ENCODE results near the gene IP6K3. TPM values are rescaled to one million over a fixed set of nuclear protein-coding genes. Genes with fewer than 3 reads are reported as not detected.

Gene IP6K3
- total RNA-seq, 1 donor from 2014 or later: 3.0 TPM

- H3K36me3 Mint-ChIP-seq (ENCODE audit: unreplicated experiment): peaks cover 27% of the 10 kb centered on the region
- no peak for DNase-seq (ENCODE audit: extremely low spot score, unreplicated experiment)
- H3K4me3 Mint-ChIP-seq (ENCODE audit: unreplicated experiment): no peak overlapping the region
- H3K27ac Mint-ChIP-seq (ENCODE audit: unreplicated experiment): no peak overlapping the region
- no peaks in the 10 kb centered on the region for H3K27me3 Mint-ChIP-seq (ENCODE audit: unreplicated experiment)
- TF ChIP-seq CTCF (IDR thresholded peaks at IDR 0.05): no peak
- peaks cover 29% of the 10 kb centered on the region for H3K4me1 Mint-ChIP-seq (ENCODE audit: unreplicated experiment)
- H3K9me3 Mint-ChIP-seq (ENCODE audit: unreplicated experiment): no peaks in the 10 kb centered on the region
Observed at GRCh38 chr6:33689148-33689494, 57.6 kb downstream of the IP6K3 start.

- H3K27ac Mint-ChIP-seq (ENCODE audit: unreplicated experiment): no peak overlapping the region
- no peak overlapping the region for H3K4me3 Mint-ChIP-seq (ENCODE audit: unreplicated experiment)
- TF ChIP-seq CTCF (IDR thresholded peaks at IDR 0.05): no peak
- no peak for DNase-seq (ENCODE audit: extremely low spot score, unreplicated experiment)
- H3K36me3 Mint-ChIP-seq (ENCODE audit: unreplicated experiment): peaks cover 27% of the 10 kb centered on the region
- H3K4me1 Mint-ChIP-seq (ENCODE audit: unreplicated experiment): peaks cover 27% of the 10 kb centered on the region
- H3K27me3 Mint-ChIP-seq (ENCODE audit: unreplicated experiment): no peaks in the 10 kb centered on the region
- H3K9me3 Mint-ChIP-seq (ENCODE audit: unreplicated experiment): no peaks in the 10 kb centered on the region
Observed at GRCh38 chr6:33688451-33689147, 58.1 kb downstream of the IP6K3 start.

- DNase-seq (ENCODE audit: extremely low spot score, unreplicated experiment): no peak
- Mint-ChIP-seq H3K9me3 (ENCODE audit: unreplicated experiment) (no peaks in the 10 kb centered on the region), H3K27ac (ENCODE audit: unreplicated experiment) (no peak overlapping the region), H3K36me3 (ENCODE audit: unreplicated experiment) (peaks cover 27% of the 10 kb centered on the region), H3K4me1 (ENCODE audit: unreplicated experiment) (peaks cover 25% of the 10 kb centered on the region), H3K4me3 (ENCODE audit: unreplicated experiment) (no peak overlapping the region), H3K27me3 (ENCODE audit: unreplicated experiment) (no peaks in the 10 kb centered on the region)
- no peak for TF ChIP-seq CTCF (IDR thresholded peaks at IDR 0.05)
Observed at GRCh38 chr6:33688006-33688405, 58.7 kb downstream of the IP6K3 start.

- DNase-seq (ENCODE audit: extremely low spot score, unreplicated experiment): no peak
- H3K27ac Mint-ChIP-seq (ENCODE audit: unreplicated experiment): no peak overlapping the region
- H3K9me3 Mint-ChIP-seq (ENCODE audit: unreplicated experiment): no peaks in the 10 kb centered on the region
- H3K4me3 Mint-ChIP-seq (ENCODE audit: unreplicated experiment): no peak overlapping the region
- no peak for TF ChIP-seq CTCF (IDR thresholded peaks at IDR 0.05)
- peaks cover 18% of the 10 kb centered on the region for H3K4me1 Mint-ChIP-seq (ENCODE audit: unreplicated experiment)
- H3K27me3 Mint-ChIP-seq (ENCODE audit: unreplicated experiment): no peaks in the 10 kb centered on the region
- H3K36me3 Mint-ChIP-seq (ENCODE audit: unreplicated experiment): peaks cover 27% of the 10 kb centered on the region
Observed at GRCh38 chr6:33686981-33687975, 59.4 kb downstream of the IP6K3 start.

Data from osteocyte (in vitro differentiated cells).